Epidermal melanocyte (primary cell): ENCODE measurements around the gene AOAH.
"Not testable (repeated sequence)": the region's sequence is repeated elsewhere in the genome, so short reads cannot be mapped to it uniquely, and the experiment has no call there.

Experiments
- DNase-seq: peaks from one replicate; pipeline ENCODE4 v3.0.0; 2011; ENCODE audit warnings: low spot score; ENCODE audit not compliant: insufficient read length

Gene AOAH

DNA sequence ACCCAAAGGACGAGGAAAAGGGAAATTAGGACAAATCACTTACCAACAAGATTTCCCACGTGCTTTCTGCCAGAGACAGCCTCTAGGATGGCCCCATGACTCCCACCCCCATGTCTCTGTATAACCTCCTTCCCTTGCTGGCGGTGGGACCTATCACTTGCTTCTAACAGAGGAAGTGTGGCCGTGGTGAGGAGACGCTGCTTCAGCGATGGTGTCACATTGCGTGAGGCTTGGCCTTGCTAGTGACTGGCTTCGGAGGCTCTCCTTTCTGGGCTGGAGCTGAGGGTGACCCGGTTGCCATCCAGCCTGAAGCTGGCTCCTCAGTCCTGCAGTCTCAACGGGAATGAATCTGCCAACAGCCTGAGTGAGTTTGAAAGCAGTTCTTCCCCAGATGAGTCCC is 210.9 kb downstream of the AOAH start:
- no peak for DNase-seq

DNA sequence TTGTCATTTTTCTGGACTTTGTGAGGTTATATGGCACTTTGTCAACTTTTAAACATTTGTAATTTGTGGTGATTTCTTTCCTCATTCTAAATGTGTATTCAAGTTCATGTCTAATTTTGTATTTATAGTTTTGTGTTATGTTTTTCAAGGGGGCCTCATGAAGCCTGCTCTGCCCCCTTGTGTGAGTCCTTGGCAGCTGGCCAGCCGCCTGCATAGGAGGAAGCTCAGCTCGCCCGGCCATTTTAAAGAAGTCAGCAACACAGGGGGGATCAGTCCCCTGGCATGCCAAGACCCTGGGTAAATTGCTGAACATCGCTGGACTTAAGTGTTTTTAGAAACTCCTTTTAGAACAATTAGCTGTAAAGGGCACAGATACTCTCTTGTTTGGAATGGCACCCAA is 211.7 kb downstream of the AOAH start:
- no peak for DNase-seq

DNA sequence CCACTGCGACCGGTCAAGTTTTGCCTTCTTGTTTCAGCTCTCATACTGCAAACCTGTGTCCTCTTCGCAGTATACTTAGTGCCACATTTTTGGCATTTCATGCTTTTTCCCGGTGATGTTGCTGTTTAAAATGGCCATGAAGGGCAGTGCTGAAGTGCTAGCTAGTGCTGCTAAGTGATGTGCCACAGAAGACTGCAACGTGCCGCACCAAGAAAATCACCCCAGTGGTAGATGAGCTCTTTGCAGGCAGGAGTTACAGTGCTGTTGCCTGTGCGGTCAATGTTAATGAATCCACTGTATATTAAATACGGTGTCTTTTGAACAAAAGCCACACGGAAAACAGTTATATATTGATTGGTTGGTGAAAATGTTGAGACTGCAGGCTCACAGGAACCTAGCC is 214.3 kb downstream of the AOAH start:
- DNase-seq = no peak

DNA sequence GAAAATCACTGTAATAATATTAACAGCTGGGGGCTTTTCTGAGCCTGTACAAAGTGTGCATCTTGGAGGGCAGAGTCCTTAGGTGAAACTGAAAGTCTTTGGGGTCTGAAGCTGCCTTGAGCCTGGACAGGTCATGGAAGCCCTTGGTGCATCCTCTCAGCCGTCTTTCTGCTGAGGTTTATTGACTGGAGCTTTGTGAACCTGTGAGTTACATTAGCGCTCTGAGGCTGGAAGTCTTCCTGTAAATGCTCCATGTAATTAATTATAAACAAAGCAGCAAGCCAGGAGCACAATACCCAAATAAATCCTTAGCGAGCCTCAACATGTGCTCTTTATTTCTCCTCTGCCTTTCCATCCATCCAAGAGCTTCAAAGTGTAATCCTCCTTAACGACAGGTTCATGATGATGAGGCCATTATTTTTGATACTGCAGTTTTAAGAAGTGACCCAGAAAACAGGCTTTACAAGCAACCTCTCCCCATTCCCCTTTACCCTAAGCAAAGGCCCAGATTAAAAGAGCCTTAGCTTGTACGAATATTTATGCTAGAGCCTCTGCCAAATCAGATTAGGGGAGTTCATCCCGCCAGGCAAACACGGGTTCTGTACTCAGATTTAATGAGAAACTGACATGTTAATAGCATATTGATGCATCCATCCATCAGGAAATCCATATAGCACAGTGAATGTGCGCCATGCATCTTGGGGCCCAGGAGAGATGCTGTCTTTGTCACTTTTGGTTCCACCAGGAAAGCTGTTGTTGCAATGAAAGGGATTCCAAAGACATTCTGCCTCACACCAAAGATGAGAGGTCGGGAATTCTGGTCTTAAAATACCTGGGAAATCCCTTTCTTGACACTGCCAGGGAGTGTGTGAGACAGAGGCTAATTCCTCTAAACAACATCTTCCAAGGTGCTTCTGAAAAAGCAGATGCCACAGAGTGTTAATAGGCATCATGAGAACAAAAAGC is 216.5 kb downstream of the AOAH start:
- no peak for DNase-seq

DNA sequence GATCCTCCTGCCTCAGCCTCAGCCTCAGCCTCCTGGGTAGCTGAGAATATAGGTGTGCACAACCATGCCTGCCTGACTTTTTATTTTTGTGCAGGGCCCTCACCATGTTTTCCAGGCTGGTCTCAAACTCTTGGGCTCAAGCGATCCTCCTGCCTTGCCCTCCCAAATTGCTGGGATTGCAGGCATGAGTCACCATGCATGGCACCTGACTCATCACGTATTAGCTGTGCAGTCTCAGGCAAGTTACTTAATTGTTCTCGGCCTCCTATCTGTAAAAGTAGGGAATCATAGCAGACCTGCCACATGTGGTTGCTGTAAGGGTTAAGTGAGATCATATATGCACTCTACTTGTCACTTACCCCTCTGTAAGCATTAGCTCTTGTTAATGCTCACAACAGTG is 217.5 kb downstream of the AOAH start:
- no peak for DNase-seq

DNA sequence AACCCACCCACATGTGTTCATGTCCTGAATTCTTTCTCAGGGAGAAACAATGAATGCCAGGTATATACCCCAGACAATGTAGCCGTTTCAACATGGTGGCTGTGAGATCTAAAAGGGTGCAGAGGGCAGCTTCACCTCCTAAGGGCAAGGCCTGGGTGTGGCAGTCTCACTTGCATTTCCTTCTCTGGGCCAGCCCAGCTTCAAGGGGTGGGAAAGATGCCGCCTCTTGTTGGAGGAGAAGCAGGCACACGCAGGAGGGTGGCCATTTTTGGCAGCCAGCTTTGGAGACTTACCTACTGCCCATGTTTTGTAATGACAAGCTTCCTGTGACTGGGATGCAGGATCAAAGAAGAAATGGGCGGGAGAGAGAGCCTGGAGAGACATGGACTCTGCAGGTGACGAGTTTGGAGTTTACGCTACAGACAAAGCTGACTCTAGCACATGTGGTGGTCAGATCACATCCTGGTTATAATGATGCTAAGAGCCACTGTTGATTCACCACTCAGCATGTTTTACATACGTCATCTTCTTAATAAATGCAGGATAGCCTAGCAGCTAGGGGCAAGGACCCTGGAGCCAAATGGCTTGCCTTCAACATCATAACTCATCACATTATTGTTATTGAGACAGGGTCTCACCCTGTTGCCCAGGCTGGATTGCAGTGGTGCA is 218.0 kb downstream of the AOAH start:
- no peak for DNase-seq

DNA sequence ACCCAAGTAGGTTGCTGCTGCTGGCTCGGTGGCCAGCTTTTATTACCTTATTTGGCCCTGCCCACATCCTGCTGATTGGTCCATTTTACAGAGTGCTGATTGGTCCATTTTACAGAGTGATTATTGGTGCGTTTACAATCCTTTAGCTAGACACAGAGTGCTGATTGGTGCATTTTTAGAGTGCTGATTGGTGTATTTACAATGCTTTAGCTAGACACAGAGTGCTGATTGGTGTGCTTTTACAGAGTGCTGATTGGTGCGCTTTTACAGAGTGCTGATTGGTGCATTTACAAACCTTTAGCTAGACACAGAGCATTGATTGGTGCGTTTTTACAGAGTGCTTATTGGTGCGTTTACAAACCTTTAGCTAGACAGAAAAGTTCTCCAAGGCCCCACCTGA is 219.7 kb downstream of the AOAH start:
- not testable (repeated sequence) for DNase-seq

DNA sequence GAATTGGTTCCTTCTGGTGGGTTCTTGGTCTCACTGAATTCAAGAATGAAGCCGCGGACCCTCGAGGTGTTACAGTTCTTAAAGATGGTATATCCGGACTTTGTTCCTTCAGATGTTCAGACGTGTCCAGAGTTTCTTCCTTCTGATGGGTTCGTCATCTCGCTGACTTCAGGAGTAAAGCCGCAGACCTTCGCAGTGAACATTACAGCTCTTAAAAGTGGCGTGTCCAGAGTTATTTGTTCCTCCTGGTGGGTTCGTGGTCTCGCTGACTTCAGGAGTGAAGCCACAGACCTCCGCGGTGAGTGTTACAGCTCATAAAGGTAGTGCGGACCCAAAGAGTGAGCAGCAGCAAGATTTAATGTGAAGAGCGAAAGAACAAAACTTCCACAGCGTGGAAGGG is 220.1 kb downstream of the AOAH start:
- DNase-seq = not testable (repeated sequence)

DNA sequence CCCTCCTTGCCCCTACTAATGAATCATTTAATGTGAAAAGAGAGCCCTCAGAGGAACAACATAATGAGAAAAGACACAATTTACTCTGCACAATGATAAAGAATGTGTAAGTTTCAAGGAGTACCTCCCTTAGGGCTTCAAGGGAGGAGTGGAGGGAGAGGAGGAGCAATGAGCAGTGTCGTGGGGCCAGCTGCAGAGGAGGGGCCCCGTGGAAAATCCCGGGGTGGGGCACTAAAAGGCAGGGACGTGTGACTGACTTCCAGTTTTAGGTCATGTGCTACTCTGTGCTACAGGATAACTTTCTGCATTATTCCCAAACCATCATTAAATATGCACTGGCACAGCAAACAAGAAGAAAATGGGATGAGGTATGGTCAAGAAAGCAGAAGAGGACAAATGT is 226.5 kb downstream of the AOAH start:
- no peak for DNase-seq

DNA sequence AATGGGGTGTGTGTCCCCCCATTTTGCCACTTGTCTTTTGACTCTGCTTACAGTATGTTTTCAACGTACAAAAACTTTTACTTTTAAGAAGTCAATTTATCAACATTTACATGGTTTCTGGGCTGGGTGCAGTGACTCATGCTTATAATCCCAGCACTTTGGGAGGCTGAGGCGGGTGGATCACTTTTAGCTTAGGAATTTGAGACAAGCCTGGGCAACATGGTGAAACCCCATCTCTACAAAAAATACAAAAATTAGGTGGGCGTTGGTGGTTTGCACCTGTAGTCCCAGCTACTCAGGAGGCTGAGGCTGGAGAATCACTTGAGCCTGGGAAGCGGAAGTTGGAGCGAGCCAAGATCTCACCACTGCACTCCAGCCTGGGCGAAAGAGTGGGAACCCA is 227.1 kb downstream of the AOAH start:
- DNase-seq = not testable (repeated sequence)

DNA sequence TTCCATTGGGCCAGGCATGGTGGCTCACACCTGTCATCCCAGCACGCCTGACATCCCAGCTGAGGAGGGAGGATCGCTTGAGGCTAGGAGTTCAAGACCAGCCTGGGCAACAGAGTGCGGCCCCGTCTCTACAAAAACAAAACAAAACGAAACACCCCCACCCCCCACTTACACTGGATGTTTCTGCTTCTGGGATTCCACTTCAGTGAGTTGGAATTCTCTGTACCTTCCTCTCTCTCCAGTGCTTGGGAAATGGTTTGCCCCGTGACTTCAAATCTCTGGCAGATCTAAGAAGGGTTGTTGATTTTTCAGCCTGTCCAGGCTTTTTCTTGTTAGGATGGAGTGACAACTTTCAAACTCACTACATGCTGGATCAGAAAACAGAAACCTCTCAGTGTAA is 227.7 kb downstream of the AOAH start:
- DNase-seq = no peak

DNA sequence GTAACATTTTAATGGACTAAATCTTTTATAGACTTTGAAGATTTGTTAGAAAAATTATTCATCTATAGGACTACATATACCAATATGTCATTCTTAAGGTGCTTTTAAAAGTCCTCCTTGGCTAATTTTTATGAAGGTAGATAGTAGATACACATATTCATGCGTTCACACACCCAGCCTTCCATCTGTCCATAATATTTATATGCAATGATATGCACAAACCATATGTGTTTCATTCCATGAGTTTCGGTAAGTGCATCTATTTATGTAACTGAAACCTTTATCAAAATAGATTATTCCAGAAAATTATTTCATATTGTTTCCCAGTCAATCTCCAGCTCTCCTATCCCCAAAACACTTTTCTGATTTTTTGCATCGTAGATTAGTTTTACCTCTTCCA is 233.0 kb downstream of the AOAH start:
- DNase-seq = no peak

DNA sequence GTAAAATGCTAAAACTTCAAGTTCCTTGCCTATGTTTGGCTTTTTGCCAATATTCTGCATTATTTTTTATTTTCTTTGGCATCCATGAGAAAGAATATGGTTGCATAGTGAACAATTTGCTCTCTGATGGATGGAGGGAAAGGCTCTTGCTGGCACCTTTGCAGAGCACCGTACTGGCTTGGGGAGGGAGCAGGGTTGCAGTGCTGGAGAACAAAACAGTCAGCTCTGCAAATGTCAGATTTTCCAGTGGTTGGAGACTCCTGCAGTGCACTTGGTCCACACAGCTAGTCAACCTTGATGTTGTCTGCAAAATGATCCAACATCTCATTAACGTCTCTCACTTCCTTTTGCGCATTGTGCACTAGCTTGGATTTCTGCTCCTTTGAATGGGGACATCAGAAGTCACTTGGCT is 233.9 kb downstream of the AOAH start:
- no peak for DNase-seq

DNA sequence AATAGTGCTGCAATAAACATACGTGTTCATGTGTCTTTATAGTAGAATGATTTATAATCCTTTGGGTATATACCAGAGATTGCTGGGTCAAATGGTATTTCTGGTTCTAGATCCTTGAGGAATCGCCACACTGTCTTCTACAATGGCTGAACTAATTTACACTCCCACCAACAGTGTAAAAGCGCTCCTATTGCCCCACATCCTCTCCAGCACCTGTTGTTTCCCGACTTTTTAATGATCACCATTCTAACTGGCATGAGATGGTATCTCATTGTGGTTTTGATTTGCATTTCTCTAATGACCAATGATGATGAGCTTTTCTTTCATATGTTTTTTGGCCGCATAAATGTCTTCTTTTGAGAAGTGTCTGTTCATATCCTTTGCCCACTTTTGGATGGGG is 235.6 kb downstream of the AOAH start:
- DNase-seq = not testable (repeated sequence)

DNA sequence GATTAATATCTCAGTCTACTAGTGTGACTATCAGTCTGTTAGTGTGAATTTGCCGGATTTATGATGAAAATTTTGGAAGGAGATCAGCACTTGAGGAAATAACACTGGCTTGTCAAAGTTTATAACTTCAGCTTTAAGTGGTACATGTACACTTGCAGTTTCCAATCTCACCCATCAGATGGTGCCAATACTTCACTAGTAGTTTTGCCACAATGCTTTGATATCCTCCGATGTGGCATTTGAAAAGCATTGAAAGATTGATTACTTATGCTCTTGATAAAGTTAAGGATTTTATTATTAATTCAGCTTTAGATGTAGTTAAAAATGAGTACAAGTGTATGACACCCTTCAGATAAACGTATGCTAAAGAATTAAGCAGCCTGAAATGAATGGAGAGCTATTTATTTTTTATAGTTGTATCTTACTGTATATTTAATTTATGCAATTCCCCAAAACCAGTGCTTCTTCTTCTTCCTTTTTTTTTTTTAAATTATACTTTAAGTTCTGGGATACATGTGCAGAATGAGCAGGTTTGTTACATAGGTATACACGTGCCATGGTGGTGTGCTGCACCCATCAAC is 236.4 kb downstream of the AOAH start:
- peak; percentile 40 for DNase-seq

DNA sequence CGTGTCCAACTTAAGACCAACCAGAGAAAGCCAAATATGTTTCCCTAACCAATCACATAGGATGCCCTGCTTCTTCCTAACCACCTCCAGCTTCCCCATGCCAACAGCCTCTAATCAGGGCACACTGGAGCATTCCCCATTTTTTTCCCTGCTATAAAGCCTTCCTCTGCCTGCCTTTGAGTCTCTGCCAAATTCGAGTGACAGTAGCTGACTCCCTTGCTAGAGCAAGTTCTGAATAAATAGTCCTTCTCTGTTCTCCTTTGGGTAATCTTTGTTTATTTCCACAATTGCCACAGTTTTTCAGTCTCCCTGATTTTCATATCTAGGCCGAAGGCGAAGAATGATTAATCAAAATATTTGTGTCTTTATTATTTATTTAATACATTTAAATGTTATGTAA is 238.0 kb downstream of the AOAH start:
- DNase-seq = no peak

DNA sequence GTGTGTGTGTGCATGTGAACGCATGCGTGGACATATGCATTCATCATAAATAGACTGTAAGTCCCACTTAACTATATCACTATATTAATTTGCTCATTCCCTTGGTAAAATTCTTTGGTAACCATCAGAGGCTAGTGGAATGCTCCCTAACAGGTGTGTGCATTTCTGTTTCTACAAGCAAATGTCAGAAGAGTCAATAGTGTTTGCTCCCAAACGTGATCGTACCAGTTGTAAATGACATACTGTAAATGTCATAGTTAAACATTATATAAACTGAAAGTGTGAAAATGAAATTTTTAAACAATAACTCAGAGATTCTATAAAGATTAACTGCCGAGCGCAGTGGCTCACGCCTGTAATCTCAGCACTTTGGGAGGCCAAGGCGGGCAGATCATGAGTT is 240.0 kb downstream of the AOAH start:
- DNase-seq = no peak

DNA sequence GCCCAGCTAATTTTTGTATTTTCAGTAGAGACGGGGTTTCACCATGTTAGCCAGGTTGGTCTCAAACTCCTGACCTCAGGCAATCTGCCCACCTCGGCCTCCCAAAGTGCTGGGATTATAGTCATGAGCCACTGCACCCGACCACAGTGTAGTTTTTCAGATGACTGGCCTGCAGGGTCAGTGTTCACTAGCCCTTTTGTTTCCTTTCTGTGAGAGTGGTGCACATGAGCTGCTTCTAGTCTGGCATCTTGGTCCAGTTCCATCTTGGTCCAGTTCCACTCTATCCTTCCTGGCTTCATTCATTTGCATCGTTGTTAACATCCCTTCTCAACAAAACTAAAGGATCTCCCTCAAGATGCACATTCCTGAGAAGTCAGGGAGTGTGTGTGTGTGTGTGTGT is 240.4 kb downstream of the AOAH start:
- DNase-seq = not testable (repeated sequence)

DNA sequence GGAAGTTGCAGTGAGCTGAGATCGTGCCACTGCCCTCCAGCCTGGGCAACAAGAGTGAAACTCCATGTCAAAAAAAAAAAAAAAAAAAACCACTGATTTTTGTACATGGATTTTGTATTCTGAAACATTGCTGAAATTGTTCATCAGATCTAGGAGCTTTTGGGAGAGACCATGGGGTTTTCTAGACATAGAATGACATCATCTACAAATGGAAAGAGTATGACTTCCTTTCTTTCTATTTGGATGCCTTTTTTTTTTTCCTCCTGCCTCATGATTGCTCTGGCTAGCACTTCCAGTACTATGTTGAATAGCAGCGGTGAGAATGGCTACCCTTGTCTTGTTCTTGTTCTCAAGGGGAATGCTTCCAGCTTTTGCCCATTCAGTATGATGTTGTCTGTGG is 245.5 kb downstream of the AOAH start:
- DNase-seq = no peak

DNA sequence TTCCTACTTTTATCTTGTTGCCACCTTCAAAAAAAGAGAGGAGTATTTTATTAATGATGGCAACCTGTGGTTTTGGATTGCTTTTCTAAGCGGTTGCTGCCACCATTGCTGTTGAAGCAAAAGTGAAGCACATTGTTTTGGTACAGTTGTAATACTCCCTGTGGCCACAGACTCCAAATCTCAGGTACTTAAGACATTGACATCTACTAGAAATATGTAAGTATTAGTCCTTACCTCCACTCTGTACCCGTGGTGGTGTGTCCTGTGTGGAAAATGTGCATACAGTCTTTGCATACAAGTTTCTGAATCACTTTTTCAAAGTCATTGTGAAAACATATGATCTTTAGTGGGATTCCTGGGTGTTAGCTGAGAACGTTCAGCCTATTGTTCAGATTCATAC is 248.9 kb downstream of the AOAH start:
- DNase-seq = no peak

DNA sequence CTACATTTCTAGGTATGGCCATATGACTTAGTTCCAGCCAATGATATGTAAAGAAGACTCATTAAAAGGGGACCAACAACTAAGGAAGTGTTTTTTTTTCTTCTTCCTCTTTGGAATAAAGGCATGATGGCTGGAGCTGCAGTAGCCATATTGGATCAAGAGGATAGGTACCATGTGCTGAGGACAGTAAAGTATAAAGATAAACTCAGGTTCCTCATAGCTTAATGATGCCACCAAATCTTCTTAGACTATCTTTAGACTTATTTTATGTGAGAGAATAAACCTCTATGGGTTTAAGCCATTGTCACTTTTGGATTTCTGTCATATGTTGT is 249.3 kb downstream of the AOAH start:
- DNase-seq = no peak

DNA sequence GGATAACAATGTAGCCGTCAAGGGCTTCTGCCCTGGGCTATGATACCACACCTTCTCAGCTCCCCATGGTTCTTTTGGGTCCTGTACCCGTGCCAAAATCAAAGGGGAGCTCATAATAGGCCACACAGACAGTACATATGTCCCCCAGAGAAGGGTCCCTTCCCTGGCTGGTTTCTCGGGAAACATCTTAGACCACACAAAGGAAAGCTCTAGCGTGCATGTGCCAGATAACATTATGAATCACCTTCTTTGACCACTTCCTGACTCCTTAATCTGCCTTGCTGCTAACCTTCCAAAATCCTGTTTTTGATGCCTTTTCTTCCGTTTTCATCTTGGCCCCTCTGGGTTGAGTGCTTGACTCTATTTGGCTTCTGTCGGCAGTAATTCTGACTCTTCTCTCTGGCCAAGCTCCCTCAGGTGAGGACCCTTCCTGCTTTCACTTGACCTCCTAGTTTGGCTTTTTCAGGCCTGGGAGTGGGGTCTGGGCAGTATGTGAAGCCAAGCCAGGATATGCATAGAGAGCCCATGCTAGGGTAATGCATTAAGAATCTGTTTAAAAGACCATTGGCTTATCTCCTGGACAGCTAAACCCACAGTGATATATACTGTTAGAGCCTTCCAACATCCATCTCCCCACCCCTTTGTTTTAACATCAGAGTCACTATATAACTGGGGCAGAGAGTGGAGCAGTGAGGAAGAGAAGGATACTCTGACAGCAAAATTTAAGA is 249.8 kb downstream of the AOAH start:
- DNase-seq = no peak
